OCI-LY7 (cell line): ENCODE data around the gene CRMP1.

Source experiments
- CTCF ChIP-seq: fragments of 200-600 bp; sonication (generic); conservative IDR thresholded peaks from 2 replicates; pipeline ENCODE4 v1.5.1; 2014; ENCODE audit warnings: mild to moderate bottlenecking, antibody characterized with exemption, low read length, moderate library complexity, mixed read lengths
- EZH2phosphoT487 ChIP-seq: fragments of 200-600 bp; sonication (generic); IDR thresholded peaks from 2 replicates; pipeline ENCODE4 v1.6.1; 2018; ENCODE audit warnings: low read depth, borderline replicate concordance, mild to moderate bottlenecking, mixed run types, antibody characterized with exemption, low read length, moderate library complexity, mixed read lengths

GRCh38 chr4:5922556-5922955, 29.7 kb upstream of the CRMP1 start:
- TF ChIP-seq EZH2phosphoT487 (no peak), CTCF (no peak)
